HG03354 (cell line): ENCODE measurements around the gene TESPA1.

Experiments used
- ATAC-seq: cut with Tn5 transposase; IDR thresholded peaks from one replicate; pipeline ENCODE4 v1.9.1; 2021; ENCODE audit warnings: mild to moderate bottlenecking; ENCODE audit not compliant: unreplicated experiment, poor library complexity, severe bottlenecking

TESPA1 gene, protein sequence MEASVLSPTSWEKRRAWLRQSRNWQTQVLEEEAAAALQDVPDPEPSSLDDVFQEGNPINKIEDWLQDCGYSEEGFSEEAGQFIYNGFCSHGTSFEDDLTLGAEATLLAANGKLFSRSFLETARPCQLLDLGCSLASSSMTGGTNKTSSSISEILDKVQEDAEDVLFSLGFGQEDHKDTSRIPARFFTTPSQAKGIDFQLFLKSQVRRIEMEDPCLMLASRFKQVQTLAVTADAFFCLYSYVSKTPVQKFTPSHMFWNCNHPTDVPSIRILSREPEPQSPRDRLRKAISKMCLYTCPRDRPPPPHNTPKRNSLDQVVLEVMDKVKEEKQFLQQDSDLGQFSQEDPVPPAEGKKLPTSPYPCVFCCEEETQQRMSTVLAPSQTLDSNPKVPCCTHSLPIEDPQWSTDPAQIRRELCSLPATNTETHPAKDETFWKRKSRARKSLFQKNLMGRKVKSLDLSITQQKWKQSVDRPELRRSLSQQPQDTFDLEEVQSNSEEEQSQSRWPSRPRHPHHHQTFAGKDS

DNA sequence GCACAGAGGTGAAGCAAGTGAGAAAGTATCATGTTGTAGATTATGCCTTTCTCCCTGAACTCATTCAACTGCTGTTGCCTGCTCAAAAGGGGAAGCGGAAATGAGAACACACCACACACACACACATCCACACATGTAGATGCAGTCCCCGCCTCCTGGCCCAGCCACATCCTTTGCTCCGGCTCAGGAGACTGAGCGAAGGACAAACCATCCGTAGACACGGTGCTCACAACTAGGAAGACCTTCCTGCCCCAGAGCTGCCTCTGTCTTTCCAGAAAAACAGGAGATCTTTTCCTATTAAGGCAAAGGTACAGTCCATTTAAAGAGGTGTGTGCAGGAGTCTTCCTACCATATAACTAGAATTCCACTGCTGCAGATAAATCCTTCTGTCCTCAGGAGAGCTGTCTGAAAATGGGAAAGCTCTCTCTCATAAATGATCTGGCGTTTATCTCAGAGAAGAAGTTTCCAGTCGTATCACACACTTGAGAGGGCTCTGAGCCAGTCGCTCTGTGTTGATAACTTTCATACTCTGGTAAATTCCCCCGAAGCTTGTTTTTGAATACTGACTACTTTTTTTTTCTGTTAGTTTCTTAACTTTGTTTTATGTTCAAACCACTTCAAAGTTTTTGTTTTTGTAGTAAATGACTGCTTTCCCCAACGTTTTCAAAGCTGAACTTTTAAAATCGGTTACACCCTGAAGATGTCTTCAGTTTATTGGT lies at the start of gene TESPA1:
TSS of gene TESPA1 (minus strand) at position 105 of the 719 bp plus-strand sequence. CDS start 10,200 bp downstream, outside the sequence.
- peak; percentile 97 for ATAC-seq

DNA sequence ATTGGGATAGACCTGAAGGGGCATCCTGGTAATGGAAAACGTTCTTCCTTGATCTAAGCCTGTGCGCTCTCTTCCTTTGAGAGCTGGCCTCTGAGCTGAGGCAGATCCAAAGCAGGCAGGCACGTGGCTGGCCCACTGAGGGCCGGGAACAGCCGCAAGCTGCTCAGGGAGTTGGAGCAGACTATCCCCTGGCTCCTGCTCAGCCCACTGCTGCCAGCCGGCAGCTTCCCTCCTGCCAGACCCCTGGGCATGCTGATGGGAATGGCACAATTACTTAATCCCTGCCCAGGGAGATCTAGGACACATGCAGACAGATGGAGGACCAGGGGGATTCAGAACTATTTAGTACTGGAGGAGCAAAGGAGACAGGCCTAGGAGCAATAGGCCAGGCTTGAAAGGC lies 49.7 kb upstream of the TESPA1 start:
- ATAC-seq = no peak

DNA sequence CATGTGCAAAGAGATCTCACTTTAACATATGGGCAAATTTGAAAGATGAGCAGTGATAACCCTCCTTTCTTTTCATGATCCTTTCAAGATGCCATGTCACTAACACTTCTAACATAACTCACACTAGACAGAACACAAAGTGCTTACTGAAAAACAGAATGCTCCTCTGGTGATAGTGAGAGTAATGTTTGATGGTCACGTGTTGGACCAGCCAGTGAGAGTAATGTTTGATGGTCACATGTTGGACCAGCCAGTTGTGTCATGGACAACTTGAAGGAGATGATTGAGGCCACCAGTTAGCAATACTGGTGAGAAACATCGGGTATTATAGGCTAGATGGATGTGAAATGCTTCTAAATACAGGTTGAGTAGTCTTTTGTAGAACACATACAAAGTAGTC lies 40.9 kb upstream of the TESPA1 start:
- ATAC-seq = no peak

DNA sequence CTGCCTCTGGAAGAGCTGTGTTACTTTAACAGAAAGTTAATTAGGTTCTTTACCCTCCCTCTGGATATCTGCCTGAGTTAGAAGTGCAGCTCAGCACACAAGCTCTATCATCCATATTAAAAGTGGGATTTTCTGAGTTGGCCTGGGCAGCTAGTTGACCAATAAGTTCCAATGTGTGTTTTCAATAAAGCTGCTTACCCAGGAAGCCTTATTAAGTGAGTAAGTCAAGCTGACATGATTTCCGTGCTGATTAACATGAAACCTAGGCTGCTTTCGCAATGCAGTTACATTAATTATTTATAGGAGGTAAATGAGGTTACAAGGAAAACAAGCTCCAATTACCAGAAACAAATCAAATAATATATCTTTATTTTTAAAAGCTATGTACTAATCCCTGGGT lies 40.0 kb upstream of the TESPA1 start:
- ATAC-seq = no peak

DNA sequence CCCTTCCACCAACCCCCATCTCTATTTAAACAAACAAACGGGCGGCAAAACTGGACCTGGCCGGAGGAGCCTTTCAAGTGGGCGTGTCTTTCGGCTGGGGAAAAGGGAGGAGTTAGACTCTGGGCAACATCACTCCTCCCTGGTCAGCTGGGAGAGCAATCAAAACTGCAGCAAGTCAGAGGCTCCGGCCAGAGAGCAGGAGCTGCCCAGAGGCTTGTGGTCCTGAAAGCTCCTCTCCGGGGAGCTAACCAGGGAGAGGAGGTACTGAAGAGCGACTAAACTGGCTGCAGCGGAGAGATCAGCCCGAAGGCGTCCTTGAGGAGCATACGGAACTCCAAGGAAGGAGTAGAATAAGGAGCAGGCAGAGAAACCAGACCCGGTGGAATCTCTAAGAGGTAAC lies 35.2 kb upstream of the TESPA1 start, which contains the start of gene NEUROD4:
TSS of gene NEUROD4 (plus strand) at position 191 of the 400 bp plus-strand sequence. CDS start 6,466 bp downstream, outside the sequence.
- ATAC-seq = peak; percentile 52

DNA sequence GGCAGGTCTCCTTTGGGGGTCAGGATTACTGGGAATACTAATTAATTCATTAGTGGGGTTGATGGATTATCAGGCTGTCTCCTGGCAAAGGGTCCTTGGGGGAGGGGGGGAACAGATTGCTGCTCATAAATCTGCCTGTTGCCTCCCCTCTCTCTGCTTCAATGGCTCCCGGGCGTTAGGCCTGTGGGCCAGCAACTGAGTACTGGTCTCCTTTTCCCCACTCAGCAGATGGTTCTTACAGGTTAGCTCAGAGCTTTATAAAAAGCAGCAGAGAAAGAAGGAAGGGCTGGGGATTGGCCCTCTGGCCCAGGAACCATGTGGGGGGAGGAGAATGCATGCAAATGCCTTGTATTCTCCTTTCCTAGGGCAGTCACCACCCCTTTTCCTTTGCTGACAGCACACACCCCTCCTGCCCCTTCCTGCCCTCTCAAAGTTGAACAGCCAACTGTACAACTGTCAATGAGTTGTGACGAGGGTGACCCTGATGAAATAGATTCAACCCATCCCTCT lies 32.9 kb upstream of the TESPA1 start:
- no peak for ATAC-seq

DNA sequence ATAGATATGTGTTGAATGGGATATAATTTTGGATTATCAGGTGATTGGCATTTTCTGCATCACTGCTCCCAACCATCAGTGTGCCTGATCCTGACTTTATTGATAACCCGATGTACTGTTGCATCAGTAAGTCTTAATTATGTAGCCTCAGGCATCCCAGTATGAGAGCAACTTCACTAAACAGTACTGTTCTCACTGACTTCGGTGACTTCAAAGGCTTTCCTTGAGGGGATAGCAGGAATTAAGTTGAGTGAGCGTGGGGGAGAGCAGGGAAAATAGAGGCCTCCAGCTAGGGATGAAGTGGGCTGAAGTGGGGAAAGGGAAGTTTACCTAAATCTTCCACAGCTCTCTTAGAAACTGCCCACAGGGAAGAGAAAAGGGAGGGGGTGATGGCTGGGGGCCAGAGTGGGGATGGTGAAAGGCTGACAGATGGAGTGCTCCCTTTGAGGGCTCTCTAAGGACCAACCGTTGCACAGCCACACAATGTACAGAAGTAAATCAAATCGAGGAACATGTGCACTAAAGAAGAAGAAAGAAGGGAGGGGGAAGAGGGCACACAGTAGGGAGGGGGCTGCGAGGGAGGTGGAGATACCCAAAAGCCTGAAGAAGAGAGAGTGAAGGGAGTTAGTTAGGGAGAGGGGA lies 24.5 kb upstream of the TESPA1 start:
- ATAC-seq = no peak

DNA sequence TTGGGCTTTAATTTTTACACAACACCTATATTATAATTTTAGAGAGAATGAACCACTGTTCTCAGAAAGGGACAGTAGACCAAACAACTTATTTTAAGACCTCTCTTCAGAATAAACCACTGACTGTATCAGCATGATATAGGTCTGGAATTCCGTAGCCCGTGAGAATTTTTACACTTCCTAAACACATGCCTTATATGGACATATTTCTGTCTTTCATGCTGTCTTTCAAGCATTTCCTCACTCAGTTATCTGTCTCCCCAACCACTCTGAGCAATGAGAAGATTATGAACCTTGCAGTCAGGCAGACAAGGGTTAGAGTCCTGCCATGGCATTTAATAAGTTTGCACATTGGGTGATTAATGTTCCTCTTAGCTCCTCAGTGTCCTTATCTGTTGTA lies 17.8 kb upstream of the TESPA1 start:
- ATAC-seq = no peak

DNA sequence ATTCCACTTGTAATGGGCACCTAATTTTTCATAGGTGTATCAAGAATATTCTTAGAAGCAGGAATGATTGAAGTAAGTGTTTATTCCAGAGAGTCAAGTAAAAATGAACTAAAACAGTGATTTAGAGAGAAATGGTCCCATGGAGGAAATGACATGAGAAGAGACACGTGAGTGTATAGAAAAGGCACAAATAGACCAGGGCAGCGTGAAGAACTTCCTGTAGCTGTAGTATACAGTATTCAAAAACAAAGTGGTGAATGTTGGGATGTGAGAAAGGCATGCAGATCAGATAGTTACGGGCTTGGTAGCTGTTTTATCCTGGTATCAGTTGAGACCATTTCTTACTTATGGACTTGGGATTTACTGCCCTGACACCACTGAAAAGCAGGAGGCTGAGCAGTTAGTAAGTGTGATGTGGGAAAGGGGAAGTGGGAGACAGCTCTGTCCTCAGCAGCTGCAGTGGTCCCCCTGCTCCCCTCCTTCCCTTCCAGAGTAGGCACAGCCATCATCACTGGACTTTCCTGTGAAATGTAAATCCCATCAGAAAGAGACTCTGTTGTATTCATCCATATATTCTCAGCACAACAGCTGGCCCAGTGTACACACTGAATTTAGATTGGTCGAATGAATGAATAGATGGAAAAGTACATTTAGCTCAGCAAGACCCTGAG lies 16.8 kb upstream of the TESPA1 start:
- no peak for ATAC-seq

DNA sequence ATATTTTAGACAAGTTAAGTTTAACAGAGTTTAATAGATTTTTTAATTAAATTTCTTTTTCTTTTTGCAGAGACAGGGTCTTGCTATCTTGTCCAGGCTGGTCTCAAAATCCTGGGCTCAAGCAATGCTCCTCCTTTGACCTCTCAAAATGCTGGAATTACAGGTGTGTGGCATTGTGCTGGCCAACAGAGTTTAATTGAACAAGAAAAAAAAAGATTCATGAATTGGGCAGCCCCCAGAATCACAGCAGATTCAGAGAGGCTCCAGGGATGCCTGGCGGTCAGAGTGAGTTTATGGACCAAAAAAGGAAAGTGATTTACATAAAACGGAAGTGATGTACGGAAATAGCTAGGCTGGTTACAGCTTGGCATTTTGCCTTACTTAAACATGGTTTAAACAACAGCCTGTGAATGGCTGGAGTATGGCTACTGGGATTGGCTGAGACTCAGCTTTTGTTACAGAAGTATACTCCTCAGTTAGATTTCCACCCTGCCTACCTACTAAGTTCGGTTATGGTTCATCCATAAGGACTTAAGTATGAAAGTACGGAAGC lies 14.5 kb upstream of the TESPA1 start:
- no peak for ATAC-seq

DNA sequence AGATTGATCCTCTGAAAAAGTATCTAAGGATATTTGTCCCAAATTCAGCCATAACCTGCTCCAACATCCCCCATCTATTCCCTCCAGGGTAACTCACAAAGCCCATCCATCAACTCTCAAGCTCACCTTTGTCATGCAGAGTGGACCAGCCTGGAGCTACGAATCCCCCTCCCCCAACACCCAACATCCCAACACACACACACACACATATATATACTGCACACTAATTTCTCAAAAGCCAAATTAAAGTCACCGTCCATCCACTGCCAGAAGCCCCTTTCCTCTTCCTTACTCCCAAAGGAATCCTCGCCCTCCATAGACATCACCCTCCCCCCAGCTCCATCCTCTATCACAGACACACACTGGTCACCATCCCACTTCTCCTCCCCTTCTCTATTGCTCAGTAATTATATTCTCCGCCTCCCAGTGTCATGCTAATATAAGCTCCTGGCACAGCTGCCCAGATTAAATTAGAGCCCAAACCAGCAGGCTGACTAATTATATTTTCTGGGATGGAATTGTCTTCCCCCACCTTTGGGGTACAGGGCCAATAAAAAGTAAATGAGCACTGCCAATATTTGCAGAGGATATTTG lies 13.5 kb upstream of the TESPA1 start:
- ATAC-seq = no peak

DNA sequence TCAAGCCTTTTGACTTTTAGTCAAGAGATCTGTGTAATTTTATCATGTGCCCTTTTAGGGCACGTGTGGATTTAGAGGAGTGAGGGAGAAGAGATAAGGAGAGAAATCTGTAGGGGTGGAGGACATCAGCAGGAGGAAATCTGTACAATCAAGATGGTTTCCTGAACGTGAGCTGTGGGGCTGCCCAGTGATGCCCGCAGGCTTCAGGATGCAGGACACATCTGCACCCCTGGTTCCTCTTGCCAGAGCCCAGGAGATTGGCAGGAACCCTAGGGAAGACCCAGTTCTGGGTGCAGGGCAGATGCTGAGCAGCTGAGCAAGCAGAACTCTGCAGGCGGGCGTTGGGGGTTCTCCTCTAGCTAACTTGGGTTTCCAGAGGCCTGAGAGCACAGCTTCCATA lies 11.6 kb upstream of the TESPA1 start:
- ATAC-seq = no peak

DNA sequence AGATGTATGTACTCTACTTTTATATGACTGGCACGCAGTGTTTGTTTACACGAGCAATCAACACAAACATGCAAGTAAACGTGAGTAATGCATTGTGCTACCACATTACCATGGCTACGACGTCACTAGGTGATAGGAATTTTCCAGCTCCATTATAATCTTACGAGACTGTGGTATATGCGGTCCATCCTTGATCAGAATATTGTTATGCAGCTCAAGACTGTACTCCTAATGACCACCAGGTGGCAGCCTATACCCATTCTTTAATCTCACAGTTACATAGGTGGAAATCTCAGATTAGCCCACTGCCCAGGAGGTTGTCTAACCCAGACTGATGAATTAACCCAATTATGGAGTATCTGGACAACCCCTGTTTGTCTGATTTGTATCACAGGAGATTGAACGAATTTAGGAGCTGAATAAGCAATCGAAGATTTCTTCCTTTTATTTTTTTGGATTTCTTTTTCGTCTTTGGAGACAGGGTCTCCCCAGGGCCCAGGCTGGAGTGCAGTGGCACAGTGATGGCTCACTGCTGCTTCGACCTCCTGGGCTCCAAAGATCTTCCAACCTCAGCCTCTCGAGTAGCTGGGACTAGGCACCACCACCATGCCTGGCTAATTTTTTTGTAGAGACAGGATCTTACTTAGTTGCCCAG lies 8.7 kb upstream of the TESPA1 start:
- ATAC-seq = peak; percentile 56

DNA sequence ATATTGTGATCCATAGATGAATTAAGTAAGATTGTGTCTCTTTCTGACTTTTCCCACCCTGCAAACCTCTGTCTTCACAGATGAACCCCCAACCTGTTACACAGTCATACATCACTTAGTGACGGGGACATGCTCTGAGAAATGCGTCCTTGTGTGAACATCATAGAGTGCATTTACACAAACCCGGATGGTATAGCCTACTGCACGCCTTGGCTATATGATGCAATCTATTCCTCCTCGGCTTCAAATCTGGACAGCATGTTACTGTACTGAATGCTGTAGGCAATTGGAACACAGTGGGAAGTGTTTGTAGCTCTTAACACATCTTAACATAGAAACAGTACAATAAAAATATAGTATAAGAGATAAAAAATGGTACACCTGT lies 7.4 kb upstream of the TESPA1 start:
- ATAC-seq = no peak

DNA sequence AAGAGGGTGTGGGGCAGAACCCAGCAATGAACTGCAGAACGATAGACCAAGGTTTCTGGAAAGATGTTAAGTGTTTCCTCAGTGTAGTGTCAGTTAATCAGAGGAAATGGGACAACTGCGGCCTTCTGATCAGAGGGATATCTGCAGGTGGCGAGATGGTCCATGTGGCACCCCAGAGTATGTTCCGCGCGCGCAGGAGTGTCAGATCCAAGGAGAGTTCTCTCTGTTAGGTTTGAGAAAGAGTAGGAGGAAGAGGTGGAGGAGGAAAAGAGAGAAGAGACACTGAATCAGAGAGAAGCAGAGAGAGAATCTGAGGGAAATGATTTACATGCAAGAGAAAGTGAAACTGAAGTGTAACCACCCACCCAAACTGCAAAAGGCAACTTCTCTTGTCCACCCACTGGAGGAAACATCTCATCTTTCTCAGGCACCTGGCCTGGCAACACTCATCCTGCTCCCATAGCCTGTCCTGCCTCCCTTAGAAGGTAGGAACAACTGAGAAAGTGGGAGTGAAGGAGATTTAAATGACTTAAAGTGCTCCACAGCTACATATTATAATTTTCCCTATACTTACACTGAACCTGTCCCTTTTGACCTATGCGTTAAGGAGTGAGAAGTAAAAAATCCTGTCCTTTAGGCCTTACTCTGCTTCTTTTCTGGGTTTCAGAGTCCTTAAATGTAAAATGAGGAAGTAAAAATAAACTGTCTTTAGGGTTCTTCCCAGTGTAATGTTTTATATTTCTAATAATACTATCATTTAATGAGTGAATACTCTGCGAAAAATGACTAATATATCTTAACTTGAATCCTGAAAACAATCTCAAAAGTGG lies 6.8 kb upstream of the TESPA1 start:
- ATAC-seq = peak; percentile 74

DNA sequence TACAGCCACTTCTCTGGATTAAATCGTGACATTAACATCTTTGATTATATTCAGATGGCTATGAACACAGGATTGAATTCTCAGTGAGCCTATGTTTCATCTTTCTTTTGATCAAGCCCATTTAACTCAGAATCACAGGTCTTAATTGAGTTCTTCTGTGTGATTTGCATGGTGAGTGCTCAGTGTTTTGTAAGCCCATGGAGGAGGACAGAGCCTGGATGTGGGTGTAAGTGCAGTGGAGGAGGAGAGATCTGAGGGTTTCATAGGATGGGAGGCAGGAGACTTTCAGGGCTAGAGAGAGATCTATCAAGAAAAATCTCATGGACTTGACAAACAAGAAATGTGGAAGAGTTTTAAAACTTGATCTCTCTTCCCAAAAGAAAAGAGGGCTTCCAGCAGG lies 5.3 kb upstream of the TESPA1 start:
- ATAC-seq = no peak

DNA sequence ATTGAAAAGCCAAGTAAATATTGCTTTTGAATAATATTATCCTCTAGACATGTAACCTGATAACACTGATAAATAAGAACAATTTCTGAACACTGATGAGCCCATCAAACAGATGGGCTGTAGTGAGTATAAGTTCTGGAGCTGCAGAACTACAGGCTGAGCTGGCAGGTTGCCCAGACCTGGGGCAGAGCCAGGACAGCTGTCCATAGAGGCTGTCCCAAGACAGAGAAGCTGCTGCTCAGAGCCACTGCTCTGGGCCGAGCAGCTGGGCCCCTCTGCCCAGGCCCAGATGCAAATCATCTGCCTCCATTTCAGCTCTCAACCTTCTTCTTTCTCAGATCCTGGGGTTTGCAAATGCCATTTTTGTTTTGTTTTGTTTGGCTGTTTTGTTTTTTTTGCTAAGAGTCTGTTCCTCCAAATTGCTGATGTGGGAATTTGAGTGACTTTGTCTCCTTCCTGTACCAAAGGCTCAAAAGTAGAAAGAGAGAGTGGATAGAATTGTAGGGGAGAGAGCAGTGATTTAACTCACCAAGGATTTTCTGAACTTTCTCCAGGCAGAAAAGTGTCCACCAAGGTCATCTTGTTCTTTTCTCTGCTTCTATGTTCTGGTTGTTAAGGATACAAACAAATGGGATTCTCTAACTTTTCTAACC lies 4.0 kb upstream of the TESPA1 start:
- ATAC-seq = peak; percentile 27
